Measurements from ENCODE around the gene LCLAT1. TPM values are rescaled to one million over a fixed set of nuclear protein-coding genes. Genes with fewer than 3 reads are reported as not detected.
A peak's percentile ranks its signal among the peaks of the same experiment; 100 is the strongest.

LCLAT1 gene
- total and polyA plus RNA-seq, 4 donors = 2.4 to 14.6 (median 10.7) TPM

DNA sequence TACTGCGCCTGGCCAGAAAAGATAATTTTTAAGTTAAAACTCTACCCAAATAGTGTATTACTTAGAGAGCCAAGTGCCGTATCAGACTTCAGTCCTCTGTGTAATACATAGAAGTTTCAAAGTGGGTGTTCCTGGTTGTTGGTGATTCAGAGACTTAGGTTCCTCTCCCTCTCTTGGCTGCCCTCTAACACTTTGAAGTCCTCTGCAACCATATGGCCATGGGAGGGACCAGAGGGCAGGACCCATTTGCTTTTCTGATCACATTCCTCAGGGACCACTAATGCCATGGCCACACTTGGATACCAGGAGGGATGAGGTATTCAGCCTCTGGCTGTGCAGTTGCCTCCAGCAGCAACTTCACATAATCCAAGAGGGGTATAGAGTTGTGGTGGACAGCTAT, 228.7 kb downstream of the LCLAT1 start:
- Histone ChIP-seq H3K9me3 (ENCODE audit: control insufficient read depth in 4 of 4, low read length in 3 of 4) (no peaks in the 10 kb centered on the region), H3K36me3 (ENCODE audit: control insufficient read depth in 4 of 4, insufficient read depth in 3 of 4, low read depth in 1 of 4, low read length in 3 of 4) (no peaks in the 10 kb centered on the region), H3K9ac (ENCODE audit: low read depth in 1 of 2, low read length in 2 of 2) (no peak overlapping the region), H3K4me1 (ENCODE audit: control insufficient read depth in 4 of 4, insufficient read depth in 4 of 4, low read length in 3 of 4) (no peaks in the 10 kb centered on the region), H3K27me3 (ENCODE audit: control insufficient read depth in 4 of 4, insufficient read depth in 4 of 4, low read length in 3 of 4) (no peaks in the 10 kb centered on the region), H3K27ac (ENCODE audit: low read depth in 1 of 2, low read length in 2 of 2) (no peak overlapping the region), H3K4me3 (ENCODE audit: low read depth in 1 of 3, low read length in 3 of 3) (no peak overlapping the region)
- WGBS = 90% methylated on average over 2 of the region's 2 CpGs
- no peak for TF ChIP-seq GABPA (IDR thresholded peaks at IDR 0.05 in 1 of 2, conservative IDR thresholded peaks at IDR 0.05 in 1 of 2)
- TF ChIP-seq JUND (IDR thresholded peaks at IDR 0.05) = no peak
- TF ChIP-seq, protein P1, sequence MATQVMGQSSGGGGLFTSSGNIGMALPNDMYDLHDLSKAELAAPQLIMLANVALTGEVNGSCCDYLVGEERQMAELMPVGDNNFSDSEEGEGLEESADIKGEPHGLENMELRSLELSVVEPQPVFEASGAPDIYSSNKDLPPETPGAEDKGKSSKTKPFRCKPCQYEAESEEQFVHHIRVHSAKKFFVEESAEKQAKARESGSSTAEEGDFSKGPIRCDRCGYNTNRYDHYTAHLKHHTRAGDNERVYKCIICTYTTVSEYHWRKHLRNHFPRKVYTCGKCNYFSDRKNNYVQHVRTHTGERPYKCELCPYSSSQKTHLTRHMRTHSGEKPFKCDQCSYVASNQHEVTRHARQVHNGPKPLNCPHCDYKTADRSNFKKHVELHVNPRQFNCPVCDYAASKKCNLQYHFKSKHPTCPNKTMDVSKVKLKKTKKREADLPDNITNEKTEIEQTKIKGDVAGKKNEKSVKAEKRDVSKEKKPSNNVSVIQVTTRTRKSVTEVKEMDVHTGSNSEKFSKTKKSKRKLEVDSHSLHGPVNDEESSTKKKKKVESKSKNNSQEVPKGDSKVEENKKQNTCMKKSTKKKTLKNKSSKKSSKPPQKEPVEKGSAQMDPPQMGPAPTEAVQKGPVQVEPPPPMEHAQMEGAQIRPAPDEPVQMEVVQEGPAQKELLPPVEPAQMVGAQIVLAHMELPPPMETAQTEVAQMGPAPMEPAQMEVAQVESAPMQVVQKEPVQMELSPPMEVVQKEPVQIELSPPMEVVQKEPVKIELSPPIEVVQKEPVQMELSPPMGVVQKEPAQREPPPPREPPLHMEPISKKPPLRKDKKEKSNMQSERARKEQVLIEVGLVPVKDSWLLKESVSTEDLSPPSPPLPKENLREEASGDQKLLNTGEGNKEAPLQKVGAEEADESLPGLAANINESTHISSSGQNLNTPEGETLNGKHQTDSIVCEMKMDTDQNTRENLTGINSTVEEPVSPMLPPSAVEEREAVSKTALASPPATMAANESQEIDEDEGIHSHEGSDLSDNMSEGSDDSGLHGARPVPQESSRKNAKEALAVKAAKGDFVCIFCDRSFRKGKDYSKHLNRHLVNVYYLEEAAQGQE (IDR thresholded peaks at IDR 0.05) = no peak
- no peak for TF ChIP-seq RXRA (IDR thresholded peaks at IDR 0.05)
- no peak for TF ChIP-seq NR2F2 (IDR thresholded peaks at IDR 0.05)
- TF ChIP-seq, protein P2, sequence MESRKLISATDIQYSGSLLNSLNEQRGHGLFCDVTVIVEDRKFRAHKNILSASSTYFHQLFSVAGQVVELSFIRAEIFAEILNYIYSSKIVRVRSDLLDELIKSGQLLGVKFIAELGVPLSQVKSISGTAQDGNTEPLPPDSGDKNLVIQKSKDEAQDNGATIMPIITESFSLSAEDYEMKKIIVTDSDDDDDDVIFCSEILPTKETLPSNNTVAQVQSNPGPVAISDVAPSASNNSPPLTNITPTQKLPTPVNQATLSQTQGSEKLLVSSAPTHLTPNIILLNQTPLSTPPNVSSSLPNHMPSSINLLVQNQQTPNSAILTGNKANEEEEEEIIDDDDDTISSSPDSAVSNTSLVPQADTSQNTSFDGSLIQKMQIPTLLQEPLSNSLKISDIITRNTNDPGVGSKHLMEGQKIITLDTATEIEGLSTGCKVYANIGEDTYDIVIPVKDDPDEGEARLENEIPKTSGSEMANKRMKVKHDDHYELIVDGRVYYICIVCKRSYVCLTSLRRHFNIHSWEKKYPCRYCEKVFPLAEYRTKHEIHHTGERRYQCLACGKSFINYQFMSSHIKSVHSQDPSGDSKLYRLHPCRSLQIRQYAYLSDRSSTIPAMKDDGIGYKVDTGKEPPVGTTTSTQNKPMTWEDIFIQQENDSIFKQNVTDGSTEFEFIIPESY (IDR thresholded peaks at IDR 0.05) = no peak
- TF ChIP-seq EGR1 (IDR thresholded peaks at IDR 0.05; ENCODE audit: low read depth in 2 of 2) = no peak
- TF ChIP-seq, protein P3, sequence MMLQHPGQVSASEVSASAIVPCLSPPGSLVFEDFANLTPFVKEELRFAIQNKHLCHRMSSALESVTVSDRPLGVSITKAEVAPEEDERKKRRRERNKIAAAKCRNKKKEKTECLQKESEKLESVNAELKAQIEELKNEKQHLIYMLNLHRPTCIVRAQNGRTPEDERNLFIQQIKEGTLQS (IDR thresholded peaks at IDR 0.05) = no peak
- TF ChIP-seq YY1 (IDR thresholded peaks at IDR 0.05) = no peak
- no peak for TF ChIP-seq FOXA2 (IDR thresholded peaks at IDR 0.05)
- TF ChIP-seq FOXA1 (IDR thresholded peaks at IDR 0.05) = no peak
- TF ChIP-seq, protein P4, sequence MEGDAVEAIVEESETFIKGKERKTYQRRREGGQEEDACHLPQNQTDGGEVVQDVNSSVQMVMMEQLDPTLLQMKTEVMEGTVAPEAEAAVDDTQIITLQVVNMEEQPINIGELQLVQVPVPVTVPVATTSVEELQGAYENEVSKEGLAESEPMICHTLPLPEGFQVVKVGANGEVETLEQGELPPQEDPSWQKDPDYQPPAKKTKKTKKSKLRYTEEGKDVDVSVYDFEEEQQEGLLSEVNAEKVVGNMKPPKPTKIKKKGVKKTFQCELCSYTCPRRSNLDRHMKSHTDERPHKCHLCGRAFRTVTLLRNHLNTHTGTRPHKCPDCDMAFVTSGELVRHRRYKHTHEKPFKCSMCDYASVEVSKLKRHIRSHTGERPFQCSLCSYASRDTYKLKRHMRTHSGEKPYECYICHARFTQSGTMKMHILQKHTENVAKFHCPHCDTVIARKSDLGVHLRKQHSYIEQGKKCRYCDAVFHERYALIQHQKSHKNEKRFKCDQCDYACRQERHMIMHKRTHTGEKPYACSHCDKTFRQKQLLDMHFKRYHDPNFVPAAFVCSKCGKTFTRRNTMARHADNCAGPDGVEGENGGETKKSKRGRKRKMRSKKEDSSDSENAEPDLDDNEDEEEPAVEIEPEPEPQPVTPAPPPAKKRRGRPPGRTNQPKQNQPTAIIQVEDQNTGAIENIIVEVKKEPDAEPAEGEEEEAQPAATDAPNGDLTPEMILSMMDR (IDR thresholded peaks at IDR 0.05; ENCODE audit: low read depth, low read length, missing input control) = no peak
- no peak for TF ChIP-seq SP1 (IDR thresholded peaks at IDR 0.05)
- TF ChIP-seq TAF1 (conservative IDR thresholded peaks at IDR 0.05) = no peak
- TF ChIP-seq RAD21 (IDR thresholded peaks at IDR 0.05) = no peak
- TF ChIP-seq HNF4G (IDR thresholded peaks at IDR 0.05) = no peak
- TF ChIP-seq, protein P5, sequence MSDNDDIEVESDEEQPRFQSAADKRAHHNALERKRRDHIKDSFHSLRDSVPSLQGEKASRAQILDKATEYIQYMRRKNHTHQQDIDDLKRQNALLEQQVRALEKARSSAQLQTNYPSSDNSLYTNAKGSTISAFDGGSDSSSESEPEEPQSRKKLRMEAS (IDR thresholded peaks at IDR 0.05) = no peak
- no peak for TF ChIP-seq HNF4A (conservative IDR thresholded peaks at IDR 0.05)
- peak; percentile 5 for DNase-seq (ENCODE audit: low spot score)
